Esophagus squamous epithelium (tissue), 5 donors: ENCODE data around the gene HS3ST2. TPM values are rescaled to one million over a fixed set of nuclear protein-coding genes. Genes with fewer than 3 reads are reported as not detected.

Experiments
- DNase-seq: peaks from one replicate; lab custom pipeline; 2025; lab: John Stamatoyannopoulos, UW
- H3K27ac ChIP-seq, 4 donors: fragments of 200-600 bp; sonication (generic); one replicate each; pipeline ENCODE4 v1.5.1; 2016 to 2019; ENCODE audit warnings: mild to moderate bottlenecking in 1 of 4
- H3K27me3 ChIP-seq, 4 donors: fragments of 200-600 bp; sonication (generic); 1 replicate in 3 of 4; 2 replicates in 1 of 4; pipeline versions ENCODE4 v1.5.1 to v1.6.0; 2017 to 2021; ENCODE audit warnings: antibody characterized with exemption in 1 of 4
- H3K36me3 ChIP-seq, 3 donors: fragments of 200-600 bp; sonication (generic); one replicate each; pipeline ENCODE4 v1.5.1; 2016 to 2019
- H3K4me1 ChIP-seq, 3 donors: fragments of 200-600 bp; sonication (generic); one replicate each; pipeline ENCODE4 v1.5.1; 2017 to 2019
- H3K4me3 ChIP-seq, 4 donors: fragments of 200-600 bp; sonication (generic); 1 replicate in 3 of 4; 2 replicates in 1 of 4; pipeline ENCODE4 v1.5.1; 2016 to 2019; ENCODE audit warnings: mild to moderate bottlenecking in 2 of 4, moderate library complexity in 1 of 4
- H3K9me3 ChIP-seq, 3 donors: fragments of 200-600 bp; sonication (generic); one replicate each; pipeline ENCODE4 v1.5.1; 2016 to 2019
- POLR2A ChIP-seq, 4 donors: fragments of 450-650 bp; IDR thresholded peaks; one replicate each; pipeline ENCODE4 v1.6.1; 2017; ENCODE audit warnings: antibody characterized with exemption in 4 of 4, mild to moderate bottlenecking in 4 of 4, moderate library complexity in 3 of 4
- WGBS, 2 donors: methylation state at CpG; one replicate each; pipeline ENCODE4 v1.1.5; 2018; 5-methylcytosine and 5-hydroxymethylcytosine counted together
- intact Hi-C: fragments of 100-400 bp; cut with DNase I; formaldehyde crosslinking; loops from one replicate; pipeline ENCODE4 v1.15.0; 2022
- total RNA-seq, 4 donors: library from RNA; depleted of rRNA; stranded (reverse); fragments of >200 nt; gene quantifications; one replicate each; pipeline ENCODE4 v1.1.0, GENCODE V29; 2016
- TF ChIP-seq, protein P1 (sequence below), 6 experiments: fragments of 450-650 bp in 4 of 6; fragments of 200-600 bp in 2 of 6; sonication (generic) in 2 of 6; IDR thresholded peaks; one replicate each; pipeline ENCODE4 v1.5.1; 2016 to 2019; ENCODE audit warnings: antibody characterized with exemption in 6 of 6, mild to moderate bottlenecking in 4 of 6, moderate library complexity in 4 of 6
- donor health status: DM: yes; HTN: yes; CAD: no.

The HS3ST2 gene
- total RNA-seq, 4 donors from 2014 or later: 0.12 to 0.76 (median 0.30) TPM; not detected in 1

DNA sequence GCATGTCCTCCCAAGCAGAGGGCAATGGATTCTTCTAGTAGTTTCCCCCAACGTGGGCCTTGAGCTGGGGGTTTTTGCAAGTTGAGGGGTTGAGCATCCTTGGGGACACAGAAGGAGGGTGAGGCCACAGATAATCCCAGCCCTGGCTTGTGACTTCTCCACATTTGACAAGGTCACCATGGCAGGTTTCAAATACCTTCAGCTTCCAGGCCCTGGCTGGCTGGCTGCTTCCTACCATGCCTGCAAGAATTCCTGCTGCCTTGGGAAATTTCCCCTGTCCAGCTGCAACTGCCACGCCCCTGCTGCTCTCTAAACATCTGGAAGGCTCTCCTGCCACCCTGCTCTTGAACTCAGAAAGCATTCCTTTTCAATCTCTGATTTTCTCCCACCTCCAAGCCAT, 41.3 kb downstream of the HS3ST2 start:
- H3K27me3 ChIP-seq: peaks cover 0 to 23% (median 0%) of the 10 kb centered on the region in 4 donors
- intact Hi-C loops: no loop called here
- WGBS, 2 donors: 35 to 42% methylated on average over 2 of the region's 2 CpGs
- H3K27ac ChIP-seq: no peak overlapping the region
- H3K9me3 ChIP-seq: no peaks in the 10 kb centered on the region
- H3K36me3 ChIP-seq: no peaks in the 10 kb centered on the region
- no peak for DNase-seq
- no peak overlapping the region for H3K4me3 ChIP-seq
- TF ChIP-seq POLR2A (IDR thresholded peaks at IDR 0.05): no peak
- H3K4me1 ChIP-seq: no peaks in the 10 kb centered on the region

DNA sequence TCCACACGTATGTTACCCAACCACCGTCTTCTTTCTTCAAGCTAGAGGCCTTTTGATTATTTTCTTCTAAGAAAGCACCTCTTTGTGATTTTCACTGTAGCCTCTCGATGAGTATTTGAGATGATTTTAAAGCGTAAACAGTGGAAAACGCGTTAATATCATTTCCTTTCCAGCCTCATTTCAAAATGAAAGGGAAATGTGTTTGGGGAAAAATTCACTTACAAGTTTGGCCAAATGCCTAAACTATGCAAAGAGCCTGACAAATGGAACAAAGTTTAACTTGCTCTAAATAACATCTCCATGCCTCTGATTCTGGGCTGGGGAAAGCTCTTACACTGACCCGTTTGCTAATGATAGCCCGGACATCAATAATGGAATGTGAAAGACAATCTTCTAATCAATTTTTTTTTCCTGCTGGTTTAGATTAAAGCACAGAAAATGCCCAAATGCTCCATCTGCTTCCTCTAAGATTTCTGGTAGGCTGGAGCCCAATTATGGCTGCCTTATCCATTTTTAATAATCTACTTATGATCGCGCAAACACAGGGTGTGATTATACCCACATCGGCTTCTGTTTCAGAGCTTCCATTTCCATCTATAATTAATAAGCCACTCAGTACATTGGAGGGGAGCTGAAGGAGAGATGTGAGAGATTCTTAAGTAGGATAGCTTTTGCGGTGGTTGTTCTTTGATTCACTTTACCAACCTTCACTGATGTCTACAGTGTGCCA, 43.5 kb downstream of the HS3ST2 start:
- TF ChIP-seq, protein P1, sequence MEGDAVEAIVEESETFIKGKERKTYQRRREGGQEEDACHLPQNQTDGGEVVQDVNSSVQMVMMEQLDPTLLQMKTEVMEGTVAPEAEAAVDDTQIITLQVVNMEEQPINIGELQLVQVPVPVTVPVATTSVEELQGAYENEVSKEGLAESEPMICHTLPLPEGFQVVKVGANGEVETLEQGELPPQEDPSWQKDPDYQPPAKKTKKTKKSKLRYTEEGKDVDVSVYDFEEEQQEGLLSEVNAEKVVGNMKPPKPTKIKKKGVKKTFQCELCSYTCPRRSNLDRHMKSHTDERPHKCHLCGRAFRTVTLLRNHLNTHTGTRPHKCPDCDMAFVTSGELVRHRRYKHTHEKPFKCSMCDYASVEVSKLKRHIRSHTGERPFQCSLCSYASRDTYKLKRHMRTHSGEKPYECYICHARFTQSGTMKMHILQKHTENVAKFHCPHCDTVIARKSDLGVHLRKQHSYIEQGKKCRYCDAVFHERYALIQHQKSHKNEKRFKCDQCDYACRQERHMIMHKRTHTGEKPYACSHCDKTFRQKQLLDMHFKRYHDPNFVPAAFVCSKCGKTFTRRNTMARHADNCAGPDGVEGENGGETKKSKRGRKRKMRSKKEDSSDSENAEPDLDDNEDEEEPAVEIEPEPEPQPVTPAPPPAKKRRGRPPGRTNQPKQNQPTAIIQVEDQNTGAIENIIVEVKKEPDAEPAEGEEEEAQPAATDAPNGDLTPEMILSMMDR (IDR thresholded peaks at IDR 0.05): no peak
- TF ChIP-seq POLR2A (IDR thresholded peaks at IDR 0.05): no peak
- peaks cover 0 to 26% (median 0%) of the 10 kb centered on the region in 4 donors for H3K27me3 ChIP-seq
- H3K27ac ChIP-seq: no peak overlapping the region
- no peaks in the 10 kb centered on the region for H3K36me3 ChIP-seq
- no peaks in the 10 kb centered on the region for H3K9me3 ChIP-seq
- H3K4me3 ChIP-seq: no peak overlapping the region
- 67 to 80% methylated on average over 12 of the region's 12 CpGs for WGBS, 2 donors
- no peak for DNase-seq
- intact Hi-C loops: no loop called here
- H3K4me1 ChIP-seq: no peaks in the 10 kb centered on the region

- 84 to 85% methylated on average over 4 of the region's 4 CpGs for WGBS, 2 donors
- intact Hi-C loops: no loop called here
- Histone ChIP-seq H3K27ac (no peak overlapping the region), H3K4me3 (no peak overlapping the region), H3K27me3 (peaks cover 0 to 35% (median 0%) of the 10 kb centered on the region in 4 donors), H3K36me3 (no peaks in the 10 kb centered on the region), H3K9me3 (no peaks in the 10 kb centered on the region), H3K4me1 (no peaks in the 10 kb centered on the region)
- DNase-seq: no peak
- TF ChIP-seq, protein P1 (IDR thresholded peaks at IDR 0.05): no peak
- TF ChIP-seq POLR2A (IDR thresholded peaks at IDR 0.05): no peak
Measured at GRCh38 chr16:22859925-22860324, 46.0 kb downstream of the HS3ST2 start.

- Histone ChIP-seq H3K9me3 (no peaks in the 10 kb centered on the region), H3K4me1 (no peaks in the 10 kb centered on the region), H3K27ac (no peak overlapping the region), H3K27me3 (peaks cover 0 to 35% (median 0%) of the 10 kb centered on the region in 4 donors), H3K4me3 (no peak overlapping the region), H3K36me3 (no peaks in the 10 kb centered on the region)
- 77 to 78% methylated on average over 3 of the region's 3 CpGs for WGBS, 2 donors
- intact Hi-C loops: no loop called here
- no peak for TF ChIP-seq POLR2A (IDR thresholded peaks at IDR 0.05)
- TF ChIP-seq, protein P1 (IDR thresholded peaks at IDR 0.05): no peak
- no peak for DNase-seq
Measured at GRCh38 chr16:22861580-22861979, 47.6 kb downstream of the HS3ST2 start.

DNA sequence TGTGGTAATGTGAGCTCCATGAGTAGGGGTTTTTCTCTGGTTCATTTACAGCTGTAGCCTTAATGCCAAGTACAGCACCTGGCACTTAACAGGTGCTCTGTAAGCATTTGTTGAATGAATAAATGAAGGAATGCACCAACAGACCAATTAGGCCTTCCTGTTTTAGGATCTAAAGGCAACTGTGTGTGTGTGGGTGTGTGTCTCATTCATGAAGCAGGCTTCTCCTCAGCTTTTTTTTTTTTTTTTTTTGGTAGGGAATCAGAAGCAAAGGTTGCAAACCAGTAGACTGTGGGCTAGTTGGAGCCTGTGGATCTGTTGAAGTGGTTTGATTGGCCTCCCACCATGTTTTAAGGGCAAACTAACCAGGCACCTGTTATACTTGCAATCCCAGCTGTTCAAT, 48.1 kb downstream of the HS3ST2 start:
- intact Hi-C loops: no loop called here
- TF ChIP-seq, protein P1 (IDR thresholded peaks at IDR 0.05): no peak
- TF ChIP-seq POLR2A (IDR thresholded peaks at IDR 0.05): no peak
- Histone ChIP-seq H3K4me1 (no peaks in the 10 kb centered on the region), H3K27me3 (peaks cover 0 to 35% (median 0%) of the 10 kb centered on the region in 4 donors), H3K9me3 (no peaks in the 10 kb centered on the region), H3K36me3 (no peaks in the 10 kb centered on the region), H3K4me3 (no peak overlapping the region), H3K27ac (no peak overlapping the region)
- DNase-seq: no peak
